ENCODE measurements around the gene CYBC1. TPM values are rescaled to one million over a fixed set of nuclear protein-coding genes. Genes with fewer than 3 reads are reported as not detected.
A peak's percentile ranks its signal among the peaks of the same experiment; 100 is the strongest.

CYBC1 gene
- total and polyA plus RNA-seq, 8 donors, result 35.9 to 196 (median 44.3) TPM

DNA sequence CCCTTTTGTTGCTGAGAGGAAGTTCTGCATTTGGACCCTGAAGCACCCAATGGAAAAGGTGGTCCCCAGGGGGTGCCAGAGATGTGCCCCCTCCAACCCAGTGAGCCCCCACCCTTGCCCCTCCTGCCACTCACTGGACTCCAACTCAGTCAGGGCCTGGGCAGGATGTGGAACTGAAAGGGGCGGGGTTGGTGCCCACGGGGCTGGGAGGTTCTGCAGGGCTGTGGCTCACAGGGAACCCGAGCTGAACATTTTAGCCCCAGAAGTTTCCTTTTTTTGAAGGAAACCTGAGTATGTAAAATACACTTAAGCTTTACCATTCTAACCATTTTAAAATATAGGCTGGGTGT lies 16.4 kb downstream of the CYBC1 start:
- TF ChIP-seq POLR2AphosphoS5 (IDR thresholded peaks at IDR 0.05) (no peak), POLR2A (IDR thresholded peaks at IDR 0.05) (no peak), EP300 (IDR thresholded peaks at IDR 0.05) (no peak), CTCF (IDR thresholded peaks at IDR 0.05) (no peak)
- Histone ChIP-seq H3K27me3 (no peaks in the 10 kb centered on the region), H3K9me3 (no peaks in the 10 kb centered on the region), H3K4me3 (no peak overlapping the region), H3K36me3 (peaks cover 4 to 72% (median 49%) of the 10 kb centered on the region in 4 donors), H3K27ac (no peak overlapping the region), H3K4me1 (peaks cover 0 to 4% (median 0%) of the 10 kb centered on the region in 4 donors)
- DNase-seq, result no peak
- intact Hi-C loops (cut with DNase I; ENCODE audit: low total_unique reads), result no loop called here
- WGBS, 5 donors, result 37 to 69% (median 61%) methylated on average over 3 of the region's 3 CpGs

DNA sequence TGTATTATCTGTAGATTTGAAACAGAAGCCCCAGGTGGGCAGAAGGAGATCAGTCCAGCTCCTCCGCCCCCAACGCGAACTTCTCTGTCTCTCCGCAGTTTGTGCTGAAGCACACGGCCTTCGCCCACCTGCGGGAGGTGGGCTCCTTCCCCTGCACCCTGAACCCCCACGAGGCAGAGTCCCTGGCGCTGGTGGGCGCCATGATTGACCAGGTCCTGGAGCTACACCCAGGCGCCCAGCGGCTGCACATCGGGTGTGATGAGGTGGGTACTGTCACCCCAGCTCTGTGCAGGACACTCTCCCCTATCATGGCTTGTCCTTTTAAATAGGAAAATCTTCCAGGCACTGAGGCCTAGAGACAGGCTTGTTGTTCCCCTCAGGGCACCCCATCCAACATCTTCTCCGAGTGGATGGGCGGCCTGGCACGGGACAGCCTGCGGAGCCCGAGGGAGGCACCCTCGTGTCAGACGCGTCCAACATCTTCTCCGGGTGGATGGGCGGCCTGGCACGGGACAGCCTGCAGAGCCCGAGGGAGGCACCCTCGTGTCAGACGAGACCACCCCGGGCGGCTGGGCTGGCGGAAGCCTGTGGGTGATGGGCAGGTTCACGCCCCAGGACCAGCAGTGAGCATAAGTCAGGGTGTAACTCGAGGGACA lies 16.9 kb downstream of the CYBC1 start:
- H3K4me1 ChIP-seq, result peaks cover 0 to 4% (median 0%) of the 10 kb centered on the region in 4 donors
- WGBS, 5 donors, result 88 to 94% (median 89%) methylated on average over 25 to 32 of the region's 32 CpGs
- intact Hi-C loops (cut with DNase I; ENCODE audit: low total_unique reads), result no loop called here
- H3K4me3 ChIP-seq, result no peak overlapping the region
- H3K27me3 ChIP-seq, result no peaks in the 10 kb centered on the region
- H3K36me3 ChIP-seq, result peaks cover 4 to 72% (median 52%) of the 10 kb centered on the region in 4 donors
- H3K9me3 ChIP-seq, result no peaks in the 10 kb centered on the region
- peak in 1 of 2 donors; percentile 3 for DNase-seq
- TF ChIP-seq EP300 (IDR thresholded peaks at IDR 0.05) (no peak), CTCF (IDR thresholded peaks at IDR 0.05) (no peak), POLR2A (IDR thresholded peaks at IDR 0.05) (no peak), POLR2AphosphoS5 (IDR thresholded peaks at IDR 0.05) (no peak)
- no peak overlapping the region for H3K27ac ChIP-seq

DNA sequence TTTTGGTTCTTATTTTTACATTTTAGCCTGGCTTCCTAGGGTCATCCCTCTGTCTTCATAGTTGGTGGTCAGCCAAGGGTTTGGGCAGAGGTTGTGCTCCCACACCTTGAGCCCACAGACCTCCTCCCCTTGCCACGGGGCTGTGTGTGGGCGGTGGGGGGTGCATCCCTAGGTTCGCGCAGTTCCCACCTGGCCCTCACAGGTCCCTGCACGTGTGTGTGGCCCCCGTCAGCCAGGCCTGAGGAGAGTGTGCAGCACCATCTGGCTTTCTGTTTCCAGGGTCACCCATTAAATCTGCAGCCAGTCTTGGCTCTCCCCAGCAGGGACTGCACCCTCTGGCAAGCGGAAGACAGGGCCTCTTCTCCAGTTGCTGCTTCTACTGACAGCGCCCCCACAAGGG lies 18.5 kb downstream of the CYBC1 start:
- H3K27ac ChIP-seq, result no peak overlapping the region
- peak in 1 of 2 donors; percentile 2 for DNase-seq
- H3K9me3 ChIP-seq, result no peaks in the 10 kb centered on the region
- no peak overlapping the region for H3K4me3 ChIP-seq
- 74 to 86% (median 83%) methylated on average over 6 to 8 of the region's 8 CpGs for WGBS, 5 donors
- TF ChIP-seq POLR2AphosphoS5 (IDR thresholded peaks at IDR 0.05) (no peak), CTCF (IDR thresholded peaks at IDR 0.05) (no peak), POLR2A (IDR thresholded peaks at IDR 0.05) (no peak), EP300 (IDR thresholded peaks at IDR 0.05) (no peak)
- peaks cover 0 to 4% (median 0%) of the 10 kb centered on the region in 4 donors for H3K4me1 ChIP-seq
- peaks cover under 1 to 63% (median 44%) of the 10 kb centered on the region in 4 donors for H3K36me3 ChIP-seq
- intact Hi-C loops (cut with DNase I; ENCODE audit: low total_unique reads), result no loop called here
- no peaks in the 10 kb centered on the region for H3K27me3 ChIP-seq

GRCh38 chr17:82429824-82430223 lies 20.7 kb downstream of the CYBC1 start:
- WGBS, 5 donors, result 74 to 88% (median 85%) methylated on average over 7 of the region's 7 CpGs

More at GRCh38 chr17:82429824-82430223, 20.7 kb downstream of the CYBC1 start:
- Histone ChIP-seq H3K9me3 (no peaks in the 10 kb centered on the region), H3K27me3 (no peaks in the 10 kb centered on the region), H3K4me1 (peaks cover 0 to 4% (median 0%) of the 10 kb centered on the region in 4 donors), H3K4me3 (no peak overlapping the region), H3K27ac (no peak overlapping the region), H3K36me3 (peaks cover 0 to 41% (median 24%) of the 10 kb centered on the region in 4 donors)
- no peak for DNase-seq
- intact Hi-C loops (cut with DNase I; ENCODE audit: low total_unique reads), result no loop called here
- TF ChIP-seq EP300 (IDR thresholded peaks at IDR 0.05) (no peak), POLR2AphosphoS5 (IDR thresholded peaks at IDR 0.05) (no peak), CTCF (IDR thresholded peaks at IDR 0.05) (no peak), POLR2A (IDR thresholded peaks at IDR 0.05) (no peak)
